Measurements from ENCODE around the gene RALGPS1.

The RALGPS1 gene

DNA sequence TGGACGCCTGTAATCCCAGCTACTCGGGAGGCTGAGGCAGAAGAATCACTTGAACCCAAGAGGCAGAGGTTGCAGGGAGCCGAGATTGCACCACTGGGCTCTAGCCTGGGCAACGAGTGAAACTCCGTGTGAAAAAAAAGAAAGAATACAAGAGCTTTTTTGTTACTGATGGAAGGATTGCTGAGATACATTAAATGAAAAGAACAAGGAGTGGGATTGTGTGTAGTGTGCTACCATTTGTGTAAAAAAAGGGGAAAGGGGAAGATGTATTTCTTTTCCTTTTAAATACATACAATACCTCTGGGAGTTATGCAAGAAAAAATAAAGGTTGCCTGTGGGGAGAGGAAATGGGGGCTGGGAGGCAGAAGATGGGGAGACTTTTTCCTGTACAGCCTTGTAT lies 335.3 kb downstream of the RALGPS1 start:
- Histone ChIP-seq H3K27ac (ENCODE audit: low read depth, low read length) (no peak overlapping the region), H3K4me3 (ENCODE audit: low read depth, low read length) (no peak overlapping the region), H3K4ac (ENCODE audit: low read depth, low read length) (no peak overlapping the region), H3K23ac (ENCODE audit: low read length) (no peak overlapping the region), H3K27me3 (ENCODE audit: insufficient read depth, low read length) (no peaks in the 10 kb centered on the region), H3K36me3 (ENCODE audit: control insufficient read depth in 1 of 2, insufficient read depth in 2 of 2, low read length in 2 of 2) (no peaks in the 10 kb centered on the region), H4K12ac (ENCODE audit: low read depth, low read length) (no peak overlapping the region), H2BK5ac (ENCODE audit: low read depth, low read length, poor library complexity) (no peak overlapping the region), H3K4me1 (ENCODE audit: control insufficient read depth in 1 of 2, insufficient read depth in 2 of 2, low read length in 2 of 2) (peaks cover 3 to 8% of the 10 kb centered on the region in 2 experiments), H3K9me3 (ENCODE audit: insufficient read depth, low read depth, low read length) (no peaks in the 10 kb centered on the region), H3K14ac (ENCODE audit: low read length) (no peak overlapping the region), H3K79me1 (ENCODE audit: low read length) (no peaks in the 10 kb centered on the region), H3K79me2 (ENCODE audit: control insufficient read depth, insufficient read depth, low read length, poor library complexity) (peaks cover 1% of the 10 kb centered on the region), H2BK12ac (ENCODE audit: low read length) (no peak overlapping the region), H2AFZ (ENCODE audit: insufficient read depth, low read length, poor library complexity) (no peak overlapping the region), H2AK5ac (ENCODE audit: low read length) (no peak overlapping the region), H3K18ac (ENCODE audit: low read length) (no peak overlapping the region), H4K8ac (ENCODE audit: low read depth, low read length) (no peak overlapping the region), H2BK120ac (ENCODE audit: insufficient read depth, low read length, poor library complexity) (no peak overlapping the region), H3K9ac (ENCODE audit: low read length) (no peak overlapping the region), H3K4me2 (ENCODE audit: low read length) (no peak overlapping the region), H4K91ac (ENCODE audit: low read depth, low read length) (no peak overlapping the region)
- no peak for DNase-seq
- WGBS (ENCODE audit: extremely low coverage, insufficient coverage, insufficient read length), result no CpG with 5 or more reads among the region's 5 CpGs

DNA sequence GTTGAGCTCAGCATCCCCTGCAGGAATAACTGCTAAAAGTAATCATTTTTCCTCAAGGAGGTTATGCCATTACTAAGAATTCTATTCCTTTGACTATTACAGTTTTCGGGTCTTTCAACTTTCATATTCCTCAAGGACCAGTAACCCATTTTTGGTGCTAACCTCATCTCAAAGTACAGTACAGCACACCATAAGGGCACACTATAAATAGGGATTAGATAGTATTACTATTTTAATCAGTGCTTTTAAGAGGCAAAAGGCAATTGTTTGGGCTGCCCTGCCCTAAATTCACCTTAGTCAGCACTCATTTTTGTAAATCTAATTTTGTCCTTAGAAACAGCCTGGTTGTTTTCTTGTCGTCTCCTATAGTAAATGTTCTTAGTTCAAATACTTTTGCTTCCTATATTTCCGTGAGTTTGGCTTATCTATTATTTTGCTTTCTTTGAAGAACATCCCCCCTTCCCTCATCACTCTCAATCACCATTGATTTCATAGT lies 336.4 kb downstream of the RALGPS1 start:
- no peak for DNase-seq
- Histone ChIP-seq H2BK120ac (ENCODE audit: insufficient read depth, low read length, poor library complexity) (no peak overlapping the region), H3K36me3 (ENCODE audit: control insufficient read depth in 1 of 2, insufficient read depth in 2 of 2, low read length in 2 of 2) (no peaks in the 10 kb centered on the region), H4K91ac (ENCODE audit: low read depth, low read length) (no peak overlapping the region), H2AK5ac (ENCODE audit: low read length) (no peak overlapping the region), H3K9me3 (ENCODE audit: insufficient read depth, low read depth, low read length) (no peaks in the 10 kb centered on the region), H4K8ac (ENCODE audit: low read depth, low read length) (no peak overlapping the region), H3K23ac (ENCODE audit: low read length) (no peak overlapping the region), H3K9ac (ENCODE audit: low read length) (no peak overlapping the region), H3K27ac (ENCODE audit: low read depth, low read length) (no peak overlapping the region), H3K79me2 (ENCODE audit: control insufficient read depth, insufficient read depth, low read length, poor library complexity) (peaks cover 1% of the 10 kb centered on the region), H2BK12ac (ENCODE audit: low read length) (no peak overlapping the region), H2AFZ (ENCODE audit: insufficient read depth, low read length, poor library complexity) (no peak overlapping the region), H3K27me3 (ENCODE audit: insufficient read depth, low read length) (no peaks in the 10 kb centered on the region), H3K4me3 (ENCODE audit: low read depth, low read length) (no peak overlapping the region), H3K4ac (ENCODE audit: low read depth, low read length) (no peak overlapping the region), H3K14ac (ENCODE audit: low read length) (no peak overlapping the region), H4K12ac (ENCODE audit: low read depth, low read length) (no peak overlapping the region), H3K4me1 (ENCODE audit: control insufficient read depth in 1 of 2, insufficient read depth in 2 of 2, low read length in 2 of 2) (peaks cover 0 to 6% of the 10 kb centered on the region in 2 experiments), H3K4me2 (ENCODE audit: low read length) (no peak overlapping the region), H3K18ac (ENCODE audit: low read length) (no peak overlapping the region), H2BK5ac (ENCODE audit: low read depth, low read length, poor library complexity) (no peak overlapping the region), H3K79me1 (ENCODE audit: low read length) (no peaks in the 10 kb centered on the region)
- no CpG with 5 or more reads among the region's 3 CpGs for WGBS (ENCODE audit: extremely low coverage, insufficient coverage, insufficient read length)

DNA sequence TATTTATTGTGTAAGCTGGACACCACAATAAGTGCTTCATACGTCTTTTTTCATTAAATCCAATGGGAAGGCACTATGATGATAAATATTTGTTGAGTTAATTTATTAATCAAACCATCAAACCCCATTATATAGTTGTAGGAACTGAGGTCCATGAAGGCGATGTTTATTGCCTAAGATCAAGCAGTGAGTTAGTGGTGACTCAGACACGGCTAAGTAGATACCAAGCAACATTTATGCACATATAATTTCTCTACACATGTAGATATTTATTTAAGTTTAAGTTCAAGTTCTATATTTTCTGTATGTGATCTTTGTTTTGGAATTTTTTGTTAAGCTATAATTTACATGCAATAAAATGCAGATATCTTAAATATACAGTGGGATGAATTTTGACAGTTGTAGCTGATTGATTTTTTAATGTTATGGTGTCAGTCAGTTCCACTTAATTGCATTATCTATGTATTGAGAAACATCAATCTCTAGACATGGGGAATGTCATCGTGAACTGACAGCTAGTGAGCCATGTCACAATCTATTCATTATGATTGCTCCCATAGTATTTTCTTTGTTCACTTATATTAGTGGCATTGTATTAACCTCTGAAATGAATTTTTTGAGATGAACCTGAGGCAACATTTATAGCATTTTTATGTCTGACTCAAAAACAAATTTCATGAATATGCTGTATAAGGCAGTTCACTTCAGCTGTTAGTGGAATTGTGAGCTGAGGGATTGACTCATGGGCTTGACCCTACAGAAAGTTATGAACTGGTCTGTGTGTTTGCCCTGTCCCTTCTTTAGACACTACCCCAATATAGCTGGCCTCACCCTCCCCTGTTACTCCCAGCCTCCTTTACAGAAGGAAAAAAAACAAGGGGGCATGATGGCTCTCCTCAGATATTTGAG lies 338.1 kb downstream of the RALGPS1 start:
- no peaks in the 10 kb centered on the region for H3K27me3 ChIP-seq (ENCODE audit: insufficient read depth, low read length)
- peaks cover 1% of the 10 kb centered on the region for H3K79me2 ChIP-seq (ENCODE audit: control insufficient read depth, insufficient read depth, low read length, poor library complexity)
- H2BK5ac ChIP-seq (ENCODE audit: low read depth, low read length, poor library complexity), result no peak overlapping the region
- no peak overlapping the region for H3K4me3 ChIP-seq (ENCODE audit: low read depth, low read length)
- no peak overlapping the region for H4K8ac ChIP-seq (ENCODE audit: low read depth, low read length)
- no peaks in the 10 kb centered on the region for H3K79me1 ChIP-seq (ENCODE audit: low read length)
- WGBS (ENCODE audit: extremely low coverage, insufficient coverage, insufficient read length), result no CpG with 5 or more reads among the region's 4 CpGs
- H4K12ac ChIP-seq (ENCODE audit: low read depth, low read length), result no peak overlapping the region
- no peak overlapping the region for H3K18ac ChIP-seq (ENCODE audit: low read length)
- H3K23ac ChIP-seq (ENCODE audit: low read length), result no peak overlapping the region
- no peak overlapping the region for H3K27ac ChIP-seq (ENCODE audit: low read depth, low read length)
- H3K4ac ChIP-seq (ENCODE audit: low read depth, low read length), result no peak overlapping the region
- H2BK120ac ChIP-seq (ENCODE audit: insufficient read depth, low read length, poor library complexity), result no peak overlapping the region
- H3K36me3 ChIP-seq (ENCODE audit: control insufficient read depth in 1 of 2, insufficient read depth in 2 of 2, low read length in 2 of 2), result no peaks in the 10 kb centered on the region
- H3K9ac ChIP-seq (ENCODE audit: low read length), result no peak overlapping the region
- peaks cover 0 to 2% of the 10 kb centered on the region in 2 experiments for H3K4me1 ChIP-seq (ENCODE audit: control insufficient read depth in 1 of 2, insufficient read depth in 2 of 2, low read length in 2 of 2)
- no peaks in the 10 kb centered on the region for H3K9me3 ChIP-seq (ENCODE audit: insufficient read depth, low read depth, low read length)
- no peak overlapping the region for H3K14ac ChIP-seq (ENCODE audit: low read length)
- no peak overlapping the region for H4K91ac ChIP-seq (ENCODE audit: low read depth, low read length)
- H2BK12ac ChIP-seq (ENCODE audit: low read length), result no peak overlapping the region
- no peak for DNase-seq
- no peak overlapping the region for H2AK5ac ChIP-seq (ENCODE audit: low read length)
- H2AFZ ChIP-seq (ENCODE audit: insufficient read depth, low read length, poor library complexity), result no peak overlapping the region
- H3K4me2 ChIP-seq (ENCODE audit: low read length), result no peak overlapping the region

DNA sequence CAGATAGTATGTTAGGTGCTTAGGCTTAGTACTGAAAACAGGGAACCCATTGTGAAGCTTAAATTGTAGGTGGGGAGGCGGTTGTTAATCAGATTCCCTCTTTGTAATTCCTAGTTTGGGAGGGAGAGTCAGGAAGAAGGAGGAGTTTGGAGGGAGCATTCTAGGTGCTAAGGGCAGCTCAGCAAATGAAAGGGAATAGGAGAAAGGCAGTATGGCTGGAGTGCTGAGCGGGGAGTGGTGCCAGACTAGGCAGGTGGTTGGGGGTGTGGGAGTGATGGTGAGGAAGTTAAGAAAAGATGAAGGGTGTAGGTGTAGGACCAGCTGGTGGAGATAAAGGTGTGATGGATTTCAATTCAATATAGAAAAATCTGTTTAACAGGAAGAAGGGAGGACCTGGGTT lies 338.9 kb downstream of the RALGPS1 start:
- no CpG with 5 or more reads among the region's 2 CpGs for WGBS (ENCODE audit: extremely low coverage, insufficient coverage, insufficient read length)
- Histone ChIP-seq H2BK120ac (ENCODE audit: insufficient read depth, low read length, poor library complexity) (no peak overlapping the region), H3K4me2 (ENCODE audit: low read length) (no peak overlapping the region)

More for the DNA sequence above, 338.9 kb downstream of the RALGPS1 start:
- no peak overlapping the region for H2BK5ac ChIP-seq (ENCODE audit: low read depth, low read length, poor library complexity)
- H3K4me1 ChIP-seq (ENCODE audit: control insufficient read depth in 1 of 2, insufficient read depth in 2 of 2, low read length in 2 of 2), result no peaks in the 10 kb centered on the region
- H2BK12ac ChIP-seq (ENCODE audit: low read length), result no peak overlapping the region
- no peaks in the 10 kb centered on the region for H3K9me3 ChIP-seq (ENCODE audit: insufficient read depth, low read depth, low read length)
- H3K4me3 ChIP-seq (ENCODE audit: low read depth, low read length), result no peak overlapping the region
- H3K27ac ChIP-seq (ENCODE audit: low read depth, low read length), result no peak overlapping the region
- H3K14ac ChIP-seq (ENCODE audit: low read length), result no peak overlapping the region
- no peaks in the 10 kb centered on the region for H3K79me1 ChIP-seq (ENCODE audit: low read length)
- H4K91ac ChIP-seq (ENCODE audit: low read depth, low read length), result no peak overlapping the region
- H3K79me2 ChIP-seq (ENCODE audit: control insufficient read depth, insufficient read depth, low read length, poor library complexity), result peaks cover 1% of the 10 kb centered on the region
- no peak overlapping the region for H3K18ac ChIP-seq (ENCODE audit: low read length)
- H3K27me3 ChIP-seq (ENCODE audit: insufficient read depth, low read length), result no peaks in the 10 kb centered on the region
- H3K9ac ChIP-seq (ENCODE audit: low read length), result no peak overlapping the region
- no peak overlapping the region for H4K8ac ChIP-seq (ENCODE audit: low read depth, low read length)
- no peak overlapping the region for H3K4ac ChIP-seq (ENCODE audit: low read depth, low read length)
- no peak overlapping the region for H2AFZ ChIP-seq (ENCODE audit: insufficient read depth, low read length, poor library complexity)
- no peak overlapping the region for H4K12ac ChIP-seq (ENCODE audit: low read depth, low read length)
- no peak overlapping the region for H2AK5ac ChIP-seq (ENCODE audit: low read length)
- no peak overlapping the region for H3K23ac ChIP-seq (ENCODE audit: low read length)
- DNase-seq, result no peak
- no peaks in the 10 kb centered on the region for H3K36me3 ChIP-seq (ENCODE audit: control insufficient read depth in 1 of 2, insufficient read depth in 2 of 2, low read length in 2 of 2)
